Measurements from ENCODE around the gene SRP68. TPM values are rescaled to one million over a fixed set of nuclear protein-coding genes. Genes with fewer than 3 reads are reported as not detected.
A peak's percentile ranks its signal among the peaks of the same experiment; 100 is the strongest.

The SRP68 gene
- total and polyA plus RNA-seq, 9 of the 15 experiments (the other 6 are each of a cell fraction or from before 2014, with no cell fraction given), result 29.4 to 92.6 (median 36.2) TPM

GRCh38 chr17:76022285-76022684 is 50.0 kb downstream of the SRP68 start:
- Histone ChIP-seq H3K27ac (ENCODE audit: extremely low read depth, low read depth, low read length) (no peak overlapping the region), H3K4me3 (no peak overlapping the region), H3K9me1 (ENCODE audit: control insufficient read depth, insufficient read depth, low read length) (no peaks in the 10 kb centered on the region), H3K9ac (ENCODE audit: insufficient read depth in 1 of 2, low read depth in 2 of 2, low read length in 2 of 2) (no peak overlapping the region), H3K79me2 (ENCODE audit: control insufficient read depth, insufficient read depth, low read length) (no peaks in the 10 kb centered on the region), H3K36me3 (ENCODE audit: control insufficient read depth, insufficient read depth, low read length) (no peaks in the 10 kb centered on the region), H2AFZ (ENCODE audit: low read depth, low read length) (0 out of 2 replicates have a peak overlapping the region, but pooled peaks have one; percentile 4), H3K4me1 (replicated peaks in 1 of 2; ENCODE audit: control insufficient read depth in 2 of 2, insufficient read depth in 2 of 2, low read length in 2 of 2) (peaks cover 0 to 55% of the 10 kb centered on the region in 2 experiments; a peak in 2 of 5 replicates), H3K27me3 (ENCODE audit: control insufficient read depth in 2 of 2, insufficient read depth in 2 of 2, low read length in 2 of 2) (peaks cover 7 to 20% of the 10 kb centered on the region in 2 experiments; a peak in 3 of 5 replicates), H3K9me3 (replicated peaks; ENCODE audit: control insufficient read depth, insufficient read depth, low read depth, low read length) (no peaks in the 10 kb centered on the region), H3K4me2 (ENCODE audit: insufficient read depth, low read length) (no peak overlapping the region), H4K20me1 (replicated peaks; ENCODE audit: control insufficient read depth, insufficient read depth, low read length) (no peaks in the 10 kb centered on the region)
- no TSS peak for BruUV-seq (replicated peaks)
- TF ChIP-seq E2F6 (IDR thresholded peaks at IDR 0.05; ENCODE audit: borderline replicate concordance in 1 of 2, extremely low read depth in 1 of 2, insufficient read depth in 1 of 2, insufficient read length in 1 of 2, low read depth in 1 of 2, low read length in 1 of 2, poor library complexity in 1 of 2, severe bottlenecking in 1 of 2) (peak in 1 of 2 experiments; percentile 36), ZNF12 (CRISPR knock-in tag; IDR thresholded peaks at IDR 0.05) (no peak), PCBP1 (IDR thresholded peaks at IDR 0.05; ENCODE audit: low read depth, low read length, poor library complexity, severe bottlenecking) (peak; percentile 24)
- ATAC-seq (peak; percentile 59), FAIRE-seq (no peak), DNase-seq (ENCODE audit: extremely low read depth in 1 of 4, low spot score in 3 of 4) (no peak)
- intact Hi-C loops (cut with micrococcal nuclease) (no loop called here), in situ Hi-C loops (cut with MboI) (no loop called here)
- 32% methylated on average over 17 of the region's 24 CpGs for WGBS (ENCODE audit: insufficient coverage, low coverage, missing lambda C conversion rate)
- CTCF ChIA-PET (ENCODE audit: low intra/inter-chr PET ratio), result no interaction called here
- POLR2A ChIA-PET, result interaction anchor here (0.6 kb wide), 1 partner anchor 360 kb away, joined by 3 read pairs; no protein-coding TSS in a partner anchor
